ENCODE measurements around the gene PRKN.

PRKN gene

DNA sequence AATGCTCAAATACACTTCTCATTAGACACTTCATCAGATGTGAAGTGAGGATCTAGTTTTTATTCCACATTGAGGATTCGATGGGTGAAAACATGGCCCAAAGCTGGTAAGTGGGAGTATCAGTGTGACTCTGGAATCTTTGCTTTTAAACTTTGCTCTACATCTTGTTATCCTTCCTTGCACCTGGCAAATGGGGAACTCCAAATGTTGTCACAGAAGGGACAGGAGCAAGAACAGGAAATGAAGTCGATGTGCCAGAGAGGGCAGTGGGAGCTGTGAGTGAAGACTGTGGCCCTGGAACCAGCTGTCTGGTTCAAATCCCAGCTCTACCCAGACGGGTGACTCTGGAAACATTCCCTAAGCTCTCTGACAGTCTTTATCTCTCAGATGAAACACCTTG lies 1367.0 kb downstream of the PRKN start:
- TF ChIP-seq, protein P1, sequence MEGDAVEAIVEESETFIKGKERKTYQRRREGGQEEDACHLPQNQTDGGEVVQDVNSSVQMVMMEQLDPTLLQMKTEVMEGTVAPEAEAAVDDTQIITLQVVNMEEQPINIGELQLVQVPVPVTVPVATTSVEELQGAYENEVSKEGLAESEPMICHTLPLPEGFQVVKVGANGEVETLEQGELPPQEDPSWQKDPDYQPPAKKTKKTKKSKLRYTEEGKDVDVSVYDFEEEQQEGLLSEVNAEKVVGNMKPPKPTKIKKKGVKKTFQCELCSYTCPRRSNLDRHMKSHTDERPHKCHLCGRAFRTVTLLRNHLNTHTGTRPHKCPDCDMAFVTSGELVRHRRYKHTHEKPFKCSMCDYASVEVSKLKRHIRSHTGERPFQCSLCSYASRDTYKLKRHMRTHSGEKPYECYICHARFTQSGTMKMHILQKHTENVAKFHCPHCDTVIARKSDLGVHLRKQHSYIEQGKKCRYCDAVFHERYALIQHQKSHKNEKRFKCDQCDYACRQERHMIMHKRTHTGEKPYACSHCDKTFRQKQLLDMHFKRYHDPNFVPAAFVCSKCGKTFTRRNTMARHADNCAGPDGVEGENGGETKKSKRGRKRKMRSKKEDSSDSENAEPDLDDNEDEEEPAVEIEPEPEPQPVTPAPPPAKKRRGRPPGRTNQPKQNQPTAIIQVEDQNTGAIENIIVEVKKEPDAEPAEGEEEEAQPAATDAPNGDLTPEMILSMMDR (IDR thresholded peaks at IDR 0.05; ENCODE audit: extremely low read depth, insufficient read depth, missing control alignments) = no peak
- no peak for DNase-seq (ENCODE audit: low spot score)
- in situ Hi-C loops (cut with MboI; ENCODE audit: low pct_unique_long_range_greater_than_20kb, low sequenced_read_pairs, unreplicated experiment) = loop anchor here (25.0 kb wide), 2 partner anchors 223 to 623 kb away; no protein-coding TSS in a partner anchor

DNA sequence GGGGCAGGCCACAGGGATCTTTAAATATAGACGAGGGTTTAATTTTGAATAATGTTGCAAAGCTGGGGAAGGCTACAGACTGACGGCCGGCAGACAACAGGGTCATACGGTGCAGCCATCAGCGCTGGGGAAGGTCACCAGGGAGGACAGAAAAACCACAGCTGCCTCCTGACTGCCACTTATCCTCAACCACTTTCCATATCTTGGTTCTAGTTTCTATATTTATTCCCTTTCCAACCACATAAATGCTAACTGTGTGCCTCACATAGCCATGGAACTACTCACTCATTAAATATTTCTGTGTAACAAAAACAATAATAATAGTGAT lies 1368.0 kb downstream of the PRKN start:
- TF ChIP-seq, protein P1 (IDR thresholded peaks at IDR 0.05; ENCODE audit: extremely low read depth, insufficient read depth, missing control alignments) = no peak
- no peak for DNase-seq (ENCODE audit: low spot score)
- in situ Hi-C loops (cut with MboI; ENCODE audit: low pct_unique_long_range_greater_than_20kb, low sequenced_read_pairs, unreplicated experiment) = loop anchor here (25.0 kb wide), 2 partner anchors 222 to 622 kb away; no protein-coding TSS in a partner anchor

DNA sequence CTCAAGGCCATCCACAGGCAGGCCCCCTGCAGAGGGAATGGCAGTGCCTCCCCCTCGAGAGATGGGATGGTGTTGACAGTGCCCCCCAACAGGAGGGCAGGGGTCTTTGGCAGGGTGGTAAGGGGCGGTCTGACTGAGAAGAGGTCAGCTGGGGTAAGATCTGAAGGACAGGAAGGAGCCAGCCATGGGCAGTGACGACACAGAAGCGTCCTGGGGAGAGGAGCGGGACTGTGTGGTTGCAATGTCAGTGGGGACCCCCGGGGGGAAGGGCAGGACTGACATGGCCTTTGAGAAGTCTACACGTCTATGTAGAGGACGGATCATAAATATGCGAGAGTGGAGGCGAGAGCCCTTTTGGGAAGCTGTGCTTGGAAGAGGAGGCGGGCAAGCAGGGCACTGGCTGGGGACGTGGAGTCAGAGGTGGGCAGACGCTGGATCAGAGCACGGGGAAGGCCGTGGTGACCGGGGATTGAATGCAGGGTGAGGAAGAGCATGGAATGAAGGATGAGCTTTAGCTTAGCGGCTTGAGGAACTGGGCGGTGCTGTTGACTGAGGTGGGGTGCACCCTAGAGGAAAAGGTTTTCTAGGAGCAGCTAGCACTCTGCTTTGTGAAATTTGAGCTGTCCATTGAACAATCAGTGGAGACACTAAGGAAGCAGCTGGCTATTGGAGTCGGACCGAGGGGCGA lies 1371.3 kb downstream of the PRKN start:
- TF ChIP-seq, protein P1 (IDR thresholded peaks at IDR 0.05; ENCODE audit: extremely low read depth, insufficient read depth, missing control alignments) = no peak
- DNase-seq (ENCODE audit: low spot score) = no peak
- in situ Hi-C loops (cut with MboI; ENCODE audit: low pct_unique_long_range_greater_than_20kb, low sequenced_read_pairs, unreplicated experiment) = loop anchor here (25.0 kb wide), 2 partner anchors 219 to 619 kb away; no protein-coding TSS in a partner anchor

DNA sequence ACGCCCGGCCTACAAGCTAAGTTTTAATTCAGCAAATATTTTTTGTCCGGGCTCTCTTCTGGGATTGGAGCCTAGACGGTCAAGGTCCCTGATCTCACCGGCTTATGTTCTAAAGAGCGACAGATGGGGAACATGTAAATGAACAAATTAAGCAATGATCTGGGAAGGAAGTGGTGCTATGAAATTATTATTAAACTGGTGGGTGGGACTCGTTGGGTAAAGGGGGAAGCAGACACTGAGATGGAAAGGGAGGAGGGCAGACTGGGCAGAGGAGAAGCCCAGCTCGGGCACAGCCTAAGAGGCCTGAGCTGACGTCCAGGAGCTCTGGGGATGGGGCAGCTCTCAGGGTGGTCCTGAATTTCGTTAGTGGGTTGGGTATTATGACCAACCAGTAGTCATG lies 1371.9 kb downstream of the PRKN start:
- TF ChIP-seq, protein P1 (IDR thresholded peaks at IDR 0.05; ENCODE audit: extremely low read depth, insufficient read depth, missing control alignments) = no peak
- no peak for DNase-seq (ENCODE audit: low spot score)
- in situ Hi-C loops (cut with MboI; ENCODE audit: low pct_unique_long_range_greater_than_20kb, low sequenced_read_pairs, unreplicated experiment) = loop anchor here (25.0 kb wide), 2 partner anchors 218 to 618 kb away; no protein-coding TSS in a partner anchor

DNA sequence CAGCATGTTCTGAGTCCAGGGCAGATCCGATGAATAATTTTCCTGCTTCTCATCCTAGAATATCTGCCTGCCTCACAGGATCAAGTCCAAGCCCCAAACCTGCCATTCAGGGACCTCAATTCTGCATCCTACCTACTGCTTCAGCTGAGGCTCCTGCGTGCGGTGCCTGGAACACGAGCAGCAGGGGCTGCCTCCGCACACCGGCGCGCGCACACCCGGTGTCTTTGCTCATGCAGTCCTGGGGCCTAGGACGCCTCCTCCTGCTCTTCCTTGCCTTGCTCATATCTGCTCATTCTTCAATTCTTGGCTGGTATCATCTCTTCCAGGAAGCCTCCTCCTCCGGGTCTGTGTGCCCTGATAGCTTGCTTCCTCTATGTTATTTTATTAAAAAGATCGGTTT lies 1372.6 kb downstream of the PRKN start:
- TF ChIP-seq, protein P1 (IDR thresholded peaks at IDR 0.05; ENCODE audit: extremely low read depth, insufficient read depth, missing control alignments) = no peak
- no peak for DNase-seq (ENCODE audit: low spot score)
- in situ Hi-C loops (cut with MboI; ENCODE audit: low pct_unique_long_range_greater_than_20kb, low sequenced_read_pairs, unreplicated experiment) = loop anchor here (25.0 kb wide), 2 partner anchors 218 to 618 kb away; no protein-coding TSS in a partner anchor

DNA sequence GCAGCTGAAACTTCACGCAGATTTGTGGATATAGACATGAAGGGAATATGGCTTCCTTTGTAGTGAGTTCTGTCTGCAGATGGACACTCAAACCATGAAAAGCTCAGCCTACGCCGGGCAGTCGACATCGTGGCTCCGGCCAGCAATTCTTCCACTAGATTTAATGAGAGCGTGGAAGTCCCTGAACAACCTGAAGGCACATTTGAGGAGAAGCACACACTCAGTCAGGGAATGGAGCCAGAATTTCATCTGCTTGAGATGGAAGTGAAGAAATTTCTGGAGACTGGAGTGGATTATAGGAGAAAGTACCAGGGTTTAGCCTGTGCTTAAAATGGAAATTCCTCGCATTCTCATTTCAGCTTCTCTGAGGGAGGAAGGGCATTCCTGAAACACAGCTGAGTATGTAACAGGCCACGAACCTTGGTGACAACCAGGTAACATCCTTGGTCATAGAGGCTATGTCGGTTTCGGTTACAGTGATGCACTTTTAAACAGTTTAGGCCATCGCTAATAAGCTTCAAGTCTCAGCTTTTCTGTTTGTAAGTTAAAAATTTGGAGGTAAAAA lies 1373.2 kb downstream of the PRKN start:
- TF ChIP-seq, protein P1 (IDR thresholded peaks at IDR 0.05; ENCODE audit: extremely low read depth, insufficient read depth, missing control alignments) = no peak
- in situ Hi-C loops (cut with MboI; ENCODE audit: low pct_unique_long_range_greater_than_20kb, low sequenced_read_pairs, unreplicated experiment) = loop anchor here (25.0 kb wide), 2 partner anchors 217 to 617 kb away; no protein-coding TSS in a partner anchor
- no peak for DNase-seq (ENCODE audit: low spot score)
